Peyer's patch (tissue), 4 donors: Measurements from ENCODE around the gene DPM2.

Source experiments
- POLR2A ChIP-seq, 2 donors: fragments of 450-650 bp; IDR thresholded peaks; one replicate each; pipeline ENCODE4 v1.5.1; 2017; ENCODE audit warnings: antibody characterized with exemption in 2 of 2, mild to moderate bottlenecking in 2 of 2, moderate library complexity in 2 of 2
- TF ChIP-seq, protein P1 (sequence below), 6 experiments: fragments of 450-650 bp in 4 of 6; fragments of 200-600 bp in 2 of 6; sonication (generic) in 1 of 6; IDR thresholded peaks; one replicate each; pipeline ENCODE4 v1.5.1; 2017 to 2019; ENCODE audit warnings: antibody characterized with exemption in 6 of 6, mild to moderate bottlenecking in 3 of 6, moderate library complexity in 1 of 6

- TF ChIP-seq, protein P1, sequence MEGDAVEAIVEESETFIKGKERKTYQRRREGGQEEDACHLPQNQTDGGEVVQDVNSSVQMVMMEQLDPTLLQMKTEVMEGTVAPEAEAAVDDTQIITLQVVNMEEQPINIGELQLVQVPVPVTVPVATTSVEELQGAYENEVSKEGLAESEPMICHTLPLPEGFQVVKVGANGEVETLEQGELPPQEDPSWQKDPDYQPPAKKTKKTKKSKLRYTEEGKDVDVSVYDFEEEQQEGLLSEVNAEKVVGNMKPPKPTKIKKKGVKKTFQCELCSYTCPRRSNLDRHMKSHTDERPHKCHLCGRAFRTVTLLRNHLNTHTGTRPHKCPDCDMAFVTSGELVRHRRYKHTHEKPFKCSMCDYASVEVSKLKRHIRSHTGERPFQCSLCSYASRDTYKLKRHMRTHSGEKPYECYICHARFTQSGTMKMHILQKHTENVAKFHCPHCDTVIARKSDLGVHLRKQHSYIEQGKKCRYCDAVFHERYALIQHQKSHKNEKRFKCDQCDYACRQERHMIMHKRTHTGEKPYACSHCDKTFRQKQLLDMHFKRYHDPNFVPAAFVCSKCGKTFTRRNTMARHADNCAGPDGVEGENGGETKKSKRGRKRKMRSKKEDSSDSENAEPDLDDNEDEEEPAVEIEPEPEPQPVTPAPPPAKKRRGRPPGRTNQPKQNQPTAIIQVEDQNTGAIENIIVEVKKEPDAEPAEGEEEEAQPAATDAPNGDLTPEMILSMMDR (IDR thresholded peaks at IDR 0.05), result no peak
- no peak for TF ChIP-seq POLR2A (IDR thresholded peaks at IDR 0.05)
Observed at GRCh38 chr9:127913682-127914081, 24.0 kb downstream of the DPM2 start.
